ENCODE data around the gene RANBP9.

RANBP9 gene

DNA sequence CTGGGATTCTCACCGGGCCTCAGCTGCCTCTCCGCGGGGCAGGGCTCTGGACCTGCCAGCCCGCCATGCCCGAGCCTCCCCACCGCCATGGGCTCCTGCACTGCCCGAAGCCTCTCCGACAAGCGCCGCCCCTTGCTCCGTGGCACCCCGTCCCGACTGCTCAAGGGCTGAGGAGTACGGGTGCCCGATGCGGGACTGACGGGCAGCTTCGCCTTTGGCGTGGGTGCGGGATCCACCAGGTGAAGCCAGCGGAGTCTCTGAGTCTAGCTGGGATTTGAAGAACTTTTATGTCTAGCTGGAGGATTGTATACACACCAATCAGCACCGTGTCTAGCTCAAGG, 5.3 kb upstream of the RANBP9 start:
- DNase-seq (ENCODE audit: extremely low read depth, insufficient read length), result no peak
- no peak for TF ChIP-seq CTCF (IDR thresholded peaks at IDR 0.05; ENCODE audit: insufficient read depth, low read length, poor library complexity, severe bottlenecking)
- Histone ChIP-seq H3K4me3 (replicated peaks; ENCODE audit: low read depth, low read length) (no peak overlapping the region), H3K36me3 (ENCODE audit: control insufficient read depth, insufficient read depth, low read length) (no peaks in the 10 kb centered on the region), H3K27me3 (replicated peaks; ENCODE audit: control insufficient read depth, insufficient read depth, low read length) (no peaks in the 10 kb centered on the region)

DNA sequence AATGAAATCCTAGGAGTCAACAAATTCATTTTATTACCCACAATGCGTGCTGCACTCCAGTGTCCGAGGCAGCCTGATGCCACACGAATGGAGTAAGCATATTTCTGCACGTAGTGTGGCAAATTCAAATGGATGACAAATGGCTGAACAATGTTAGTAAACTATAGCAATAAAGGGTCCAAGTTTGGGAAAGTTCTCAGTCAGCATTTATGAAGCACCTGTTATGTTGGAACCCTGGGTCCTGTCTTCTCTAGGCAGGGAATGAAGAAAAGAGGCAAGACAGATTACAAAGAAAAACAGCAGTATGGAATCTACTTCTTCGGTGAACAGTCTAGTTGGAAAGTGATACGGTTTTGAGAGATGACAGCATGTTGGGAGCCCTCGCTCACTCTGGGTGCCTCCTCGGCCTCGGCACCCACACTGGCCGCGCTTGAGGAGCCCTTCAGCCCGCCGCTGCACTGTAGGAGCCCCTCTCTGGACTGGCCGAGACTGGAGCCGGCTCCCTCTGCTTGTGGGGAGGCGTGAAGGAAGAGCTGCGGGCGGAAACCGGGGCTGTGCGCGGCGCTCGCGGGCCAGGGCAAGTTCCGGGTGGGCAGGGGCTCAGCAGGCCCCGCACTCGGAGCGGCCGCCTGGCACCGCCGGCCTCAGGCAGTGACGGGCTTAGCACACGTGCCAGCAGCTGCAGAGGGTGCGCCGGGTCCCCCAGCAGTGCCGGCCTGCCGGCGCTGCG, 4.8 kb upstream of the RANBP9 start:
- Histone ChIP-seq H3K36me3 (ENCODE audit: control insufficient read depth, insufficient read depth, low read length) (no peaks in the 10 kb centered on the region), H3K27me3 (replicated peaks; ENCODE audit: control insufficient read depth, insufficient read depth, low read length) (no peaks in the 10 kb centered on the region), H3K4me3 (replicated peaks; ENCODE audit: low read depth, low read length) (no peak overlapping the region)
- no peak for TF ChIP-seq CTCF (IDR thresholded peaks at IDR 0.05; ENCODE audit: insufficient read depth, low read length, poor library complexity, severe bottlenecking)
- DNase-seq (ENCODE audit: extremely low read depth, insufficient read length), result no peak

GRCh38 chr6:13715444-13715883, 3.8 kb upstream of the RANBP9 start:
- Histone ChIP-seq H3K36me3 (ENCODE audit: control insufficient read depth, insufficient read depth, low read length) (no peaks in the 10 kb centered on the region), H3K4me3 (replicated peaks; ENCODE audit: low read depth, low read length) (no peak overlapping the region), H3K27me3 (replicated peaks; ENCODE audit: control insufficient read depth, insufficient read depth, low read length) (no peaks in the 10 kb centered on the region)
- no peak for DNase-seq (ENCODE audit: extremely low read depth, insufficient read length)
- TF ChIP-seq CTCF (IDR thresholded peaks at IDR 0.05; ENCODE audit: insufficient read depth, low read length, poor library complexity, severe bottlenecking), result no peak

DNA sequence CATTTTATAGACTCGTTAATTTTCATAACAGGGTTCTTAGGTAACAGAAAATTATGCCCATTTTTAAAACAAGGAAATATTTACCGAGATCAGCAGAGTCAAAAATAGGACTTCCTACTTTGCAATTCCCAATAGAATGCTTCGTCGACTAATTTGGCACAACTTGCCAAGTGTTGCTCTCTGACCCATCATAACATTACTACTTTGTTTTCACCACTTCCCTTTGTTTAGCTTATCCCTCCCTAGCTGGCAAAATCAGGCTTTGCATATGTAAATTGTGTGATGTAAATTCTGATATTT, 914 bp upstream of the RANBP9 start:
- H3K36me3 ChIP-seq (ENCODE audit: control insufficient read depth, insufficient read depth, low read length), result no peaks in the 10 kb centered on the region
- H3K4me3 ChIP-seq (replicated peaks; ENCODE audit: low read depth, low read length), result peak overlapping the region; percentile 58
- no peak for DNase-seq (ENCODE audit: extremely low read depth, insufficient read length)
- TF ChIP-seq CTCF (IDR thresholded peaks at IDR 0.05; ENCODE audit: insufficient read depth, low read length, poor library complexity, severe bottlenecking), result no peak
- no peaks in the 10 kb centered on the region for H3K27me3 ChIP-seq (replicated peaks; ENCODE audit: control insufficient read depth, insufficient read depth, low read length)

GRCh38 chr6:13711324-13711732, 307 bp downstream of the RANBP9 start:
- DNase-seq (ENCODE audit: extremely low read depth, insufficient read length), result no peak
- Histone ChIP-seq H3K36me3 (ENCODE audit: control insufficient read depth, insufficient read depth, low read length) (no peaks in the 10 kb centered on the region), H3K4me3 (replicated peaks; ENCODE audit: low read depth, low read length) (peak overlapping the region; percentile 74), H3K27me3 (replicated peaks; ENCODE audit: control insufficient read depth, insufficient read depth, low read length) (no peaks in the 10 kb centered on the region)
- peak; percentile 9 for TF ChIP-seq CTCF (IDR thresholded peaks at IDR 0.05; ENCODE audit: insufficient read depth, low read length, poor library complexity, severe bottlenecking)
